HEK293T (cell line): ENCODE measurements around the gene R3HCC1L.

Experiments
- ARNT ChIP-seq: fragments of 450-650 bp; IDR thresholded peaks from 2 replicates; pipeline ENCODE4 v1.6.1; 2017; ENCODE audit warnings: mild to moderate bottlenecking
- BHLHE40 ChIP-seq: fragments of 450-650 bp; IDR thresholded peaks from 2 replicates; pipeline ENCODE4 v1.6.1; 2016; ENCODE audit warnings: mild to moderate bottlenecking, moderate library complexity, borderline replicate concordance
- FOXA1 ChIP-seq: fragments of 450-650 bp; IDR thresholded peaks from 2 replicates; pipeline ENCODE4 v1.6.1; 2016; ENCODE audit warnings: mild to moderate bottlenecking
- FOXK2 ChIP-seq: fragments of 450-650 bp; IDR thresholded peaks from 2 replicates; pipeline ENCODE4 v1.6.1; 2016; ENCODE audit warnings: mild to moderate bottlenecking
- FOXM1 ChIP-seq: fragments of 450-650 bp; IDR thresholded peaks from 2 replicates; pipeline ENCODE4 v1.6.1; 2017; ENCODE audit warnings: mild to moderate bottlenecking, borderline replicate concordance
- HDGF ChIP-seq: fragments of 450-650 bp; IDR thresholded peaks from 2 replicates; pipeline ENCODE4 v1.6.1; 2017; ENCODE audit warnings: antibody characterized with exemption, borderline replicate concordance
- L3MBTL2 ChIP-seq: fragments of 450-650 bp; conservative IDR thresholded peaks from 2 replicates; pipeline ENCODE4 v1.6.1; 2016; ENCODE audit warnings: mild to moderate bottlenecking
- LEF1 ChIP-seq: fragments of 450-650 bp; IDR thresholded peaks from 2 replicates; pipeline ENCODE4 v1.6.1; 2017; ENCODE audit warnings: mild to moderate bottlenecking, borderline replicate concordance
- NFRKB ChIP-seq: fragments of 450-650 bp; IDR thresholded peaks from 2 replicates; pipeline ENCODE4 v1.6.1; 2016; ENCODE audit warnings: mild to moderate bottlenecking, moderate library complexity
- SP1 ChIP-seq: fragments of 450-650 bp; IDR thresholded peaks from 2 replicates; pipeline ENCODE4 v1.6.1; 2017
- SUZ12 ChIP-seq: fragments of 450-650 bp; IDR thresholded peaks from 2 replicates; pipeline ENCODE4 v1.6.1; 2016; ENCODE audit warnings: mild to moderate bottlenecking
- TARDBP ChIP-seq: fragments of 450-650 bp; IDR thresholded peaks from 2 replicates; pipeline ENCODE4 v1.6.1; 2016
- ZNF384 ChIP-seq: fragments of 450-650 bp; IDR thresholded peaks from 2 replicates; pipeline ENCODE4 v1.6.1; 2016
- TF ChIP-seq, protein P1 (sequence below): fragments of 450-650 bp; IDR thresholded peaks from 2 replicates; pipeline ENCODE4 v1.6.1; 2016

DNA sequence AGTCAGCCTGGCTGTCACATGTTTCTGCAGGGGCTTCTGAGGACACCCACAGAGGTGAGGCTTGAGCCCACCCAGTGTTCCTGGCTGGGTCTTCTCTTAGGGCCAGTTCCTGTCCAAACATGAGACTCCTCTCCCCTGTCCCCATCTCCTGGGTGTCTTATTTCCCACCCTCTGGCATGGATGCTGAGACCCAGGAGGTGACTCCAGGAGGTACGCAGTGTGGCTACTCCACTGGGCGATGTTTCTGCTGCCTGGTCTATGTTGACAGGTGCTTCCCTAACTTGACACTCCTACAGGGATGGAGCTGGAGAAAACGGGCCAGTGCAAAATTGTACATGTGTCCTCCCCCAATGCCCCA, 159.8 kb downstream of the R3HCC1L start:
- no peak for TF ChIP-seq BHLHE40
- no peak for TF ChIP-seq FOXA1
- no peak for TF ChIP-seq ZNF384
- no peak for TF ChIP-seq NFRKB
- TF ChIP-seq FOXK2, result no peak
- TF ChIP-seq HDGF, result no peak
- no peak for TF ChIP-seq FOXM1
- no peak for TF ChIP-seq SP1
- TF ChIP-seq TARDBP, result no peak
- TF ChIP-seq SUZ12, result no peak
- TF ChIP-seq, protein P1, sequence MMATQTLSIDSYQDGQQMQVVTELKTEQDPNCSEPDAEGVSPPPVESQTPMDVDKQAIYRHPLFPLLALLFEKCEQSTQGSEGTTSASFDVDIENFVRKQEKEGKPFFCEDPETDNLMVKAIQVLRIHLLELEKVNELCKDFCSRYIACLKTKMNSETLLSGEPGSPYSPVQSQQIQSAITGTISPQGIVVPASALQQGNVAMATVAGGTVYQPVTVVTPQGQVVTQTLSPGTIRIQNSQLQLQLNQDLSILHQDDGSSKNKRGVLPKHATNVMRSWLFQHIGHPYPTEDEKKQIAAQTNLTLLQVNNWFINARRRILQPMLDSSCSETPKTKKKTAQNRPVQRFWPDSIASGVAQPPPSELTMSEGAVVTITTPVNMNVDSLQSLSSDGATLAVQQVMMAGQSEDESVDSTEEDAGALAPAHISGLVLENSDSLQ, result no peak
- no peak for TF ChIP-seq LEF1
- no peak for TF ChIP-seq ARNT
- no peak for TF ChIP-seq L3MBTL2
